ES-I3 (cell line): ENCODE measurements around the gene ELL.

Experiments used
- H3K36me3 ChIP-seq: 2 replicates; pipeline ENCODE4 v1.6.1; 2013; ENCODE audit warnings: mild to moderate bottlenecking, low read length, control low read depth, moderate library complexity; ENCODE audit not compliant: insufficient read depth
- H3K4me1 ChIP-seq: 2 replicates; pipeline ENCODE4 v1.6.1; 2013; ENCODE audit warnings: mild to moderate bottlenecking, control low read depth, low read length; ENCODE audit not compliant: insufficient read depth
- H3K9ac ChIP-seq: 2 replicates; pipeline ENCODE4 v1.6.1; 2013; ENCODE audit warnings: low read depth, mild to moderate bottlenecking, low read length, moderate library complexity
- H3K9me3 ChIP-seq: 2 replicates; pipeline ENCODE4 v1.6.1; 2013; ENCODE audit warnings: mild to moderate bottlenecking, low read length, moderate library complexity; ENCODE audit not compliant: control insufficient read depth, insufficient read depth

Gene ELL

DNA sequence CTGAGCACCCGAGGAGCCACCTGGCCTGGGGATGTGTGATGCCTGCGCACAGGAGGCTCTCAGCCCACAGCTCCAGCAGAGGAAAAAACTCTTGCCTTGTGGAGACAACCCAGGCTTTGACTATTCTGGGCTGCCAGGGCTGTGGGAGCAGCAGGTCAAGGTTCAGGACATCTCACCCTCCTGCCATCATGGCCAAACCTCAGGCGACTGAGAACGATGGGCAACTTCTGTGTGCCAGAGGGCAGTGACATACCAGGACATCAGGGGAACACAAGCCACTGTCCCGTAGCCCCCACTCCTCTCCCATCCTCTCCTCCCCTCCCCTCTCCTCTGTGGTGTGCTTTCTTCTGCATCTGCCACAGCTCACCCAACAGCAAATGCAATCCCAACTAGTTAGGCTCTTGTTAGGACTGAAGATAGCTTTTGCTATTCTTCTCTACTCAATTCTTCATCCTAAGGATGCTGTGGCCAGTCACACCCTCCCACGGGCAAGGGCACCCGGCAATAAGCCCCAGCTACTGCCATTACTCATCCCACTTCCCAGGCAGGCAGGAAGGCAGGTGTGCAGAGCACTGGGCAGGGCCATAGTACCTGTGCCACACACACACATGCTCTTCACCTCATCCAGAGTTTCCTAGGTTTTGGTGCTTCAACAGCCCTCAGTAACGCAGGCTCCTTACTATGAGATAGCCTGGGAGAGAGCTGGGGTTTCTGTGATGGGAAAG lies 16.8 kb downstream of the ELL start:
- H3K9ac ChIP-seq: no peak overlapping the region
- no peaks in the 10 kb centered on the region; the same call in 1 of the 2 replicates for H3K36me3 ChIP-seq
- peaks cover 4% of the 10 kb centered on the region; the same call in 1 of the 2 replicates for H3K4me1 ChIP-seq
- H3K9me3 ChIP-seq: no peaks in the 10 kb centered on the region

DNA sequence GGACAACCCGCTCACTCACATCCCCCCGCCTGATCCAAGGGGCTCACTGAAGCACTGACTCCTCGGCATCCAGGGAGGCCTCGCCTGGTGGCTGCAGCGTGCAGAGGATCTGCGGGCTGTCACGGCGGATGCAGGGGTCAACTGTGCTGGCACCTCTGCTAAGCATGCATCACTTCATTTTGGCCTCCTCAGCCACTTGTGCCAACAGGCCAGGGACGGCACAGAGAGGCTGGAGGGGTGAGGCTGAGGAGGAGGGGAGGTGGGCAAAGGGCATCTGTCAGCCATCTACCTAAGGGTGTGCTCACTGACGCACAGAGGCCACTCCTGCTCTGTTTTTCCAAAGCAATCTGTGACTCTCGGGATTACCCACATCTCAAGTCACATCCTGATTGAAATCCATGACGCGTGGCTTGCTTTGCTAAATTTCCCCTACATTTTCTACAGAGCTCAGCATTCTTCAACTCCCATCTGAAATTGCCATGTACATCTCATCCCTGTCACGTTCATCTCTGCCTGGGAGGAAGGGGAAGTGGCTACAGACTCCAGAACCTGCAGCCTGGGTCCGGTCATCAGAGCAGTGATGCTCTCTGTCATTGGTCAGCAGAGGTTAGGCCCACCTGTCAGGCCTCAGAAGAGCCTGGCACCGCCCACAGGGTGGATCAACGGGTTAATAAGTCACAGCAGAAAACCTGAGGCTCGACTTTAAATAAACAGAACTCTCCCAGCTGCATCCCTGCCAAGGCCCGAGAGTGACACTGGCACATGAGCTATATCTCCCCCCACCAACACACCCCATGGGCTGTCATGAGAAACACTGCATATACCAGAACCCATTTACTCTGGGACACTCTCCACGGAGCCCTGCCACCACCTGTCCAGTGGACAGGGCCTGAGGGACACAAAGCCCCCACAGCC lies 17.6 kb downstream of the ELL start:
- Histone ChIP-seq H3K9ac (no peak overlapping the region), H3K9me3 (no peaks in the 10 kb centered on the region), H3K4me1 (peaks cover 4% of the 10 kb centered on the region; the same call in 1 of the 2 replicates)

DNA sequence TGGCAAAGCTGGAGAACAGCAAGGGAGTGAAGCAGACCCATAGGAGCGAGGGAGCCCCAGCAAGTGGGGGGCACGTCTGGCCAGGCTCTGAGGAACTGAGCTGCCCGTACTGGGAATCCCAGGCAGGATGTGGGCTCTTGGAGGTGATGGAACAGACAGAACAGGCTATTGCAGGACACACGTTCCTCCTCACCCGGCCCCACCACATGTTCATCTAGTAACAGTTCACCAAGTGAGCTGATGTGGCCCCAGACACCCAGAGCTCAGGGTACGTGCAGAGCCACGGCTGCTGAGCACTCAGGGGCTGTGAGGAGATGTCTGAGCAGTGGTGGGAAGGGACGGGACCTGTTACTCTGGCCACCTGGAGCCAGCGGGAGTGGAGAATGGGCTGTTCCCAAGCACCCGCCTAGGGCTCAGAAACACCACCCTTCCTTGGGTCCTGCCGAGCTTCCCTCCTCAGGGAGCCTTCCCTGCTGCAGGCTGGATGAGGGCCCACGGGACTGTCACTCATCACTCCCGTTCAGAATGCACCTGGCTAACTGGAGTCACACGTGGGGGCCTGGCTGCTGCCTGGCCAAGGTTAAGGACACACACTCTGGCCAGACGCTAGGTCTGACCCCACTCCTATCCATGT lies 18.4 kb downstream of the ELL start:
- Histone ChIP-seq H3K4me1 (peaks cover 4% of the 10 kb centered on the region; the same call in 1 of the 2 replicates), H3K9me3 (no peaks in the 10 kb centered on the region), H3K36me3 (no peaks in the 10 kb centered on the region; the same call in 1 of the 2 replicates), H3K9ac (no peak overlapping the region)

More for the DNA sequence above, 17.6 kb downstream of the ELL start:
- no peaks in the 10 kb centered on the region; the same call in 1 of the 2 replicates for H3K36me3 ChIP-seq

DNA sequence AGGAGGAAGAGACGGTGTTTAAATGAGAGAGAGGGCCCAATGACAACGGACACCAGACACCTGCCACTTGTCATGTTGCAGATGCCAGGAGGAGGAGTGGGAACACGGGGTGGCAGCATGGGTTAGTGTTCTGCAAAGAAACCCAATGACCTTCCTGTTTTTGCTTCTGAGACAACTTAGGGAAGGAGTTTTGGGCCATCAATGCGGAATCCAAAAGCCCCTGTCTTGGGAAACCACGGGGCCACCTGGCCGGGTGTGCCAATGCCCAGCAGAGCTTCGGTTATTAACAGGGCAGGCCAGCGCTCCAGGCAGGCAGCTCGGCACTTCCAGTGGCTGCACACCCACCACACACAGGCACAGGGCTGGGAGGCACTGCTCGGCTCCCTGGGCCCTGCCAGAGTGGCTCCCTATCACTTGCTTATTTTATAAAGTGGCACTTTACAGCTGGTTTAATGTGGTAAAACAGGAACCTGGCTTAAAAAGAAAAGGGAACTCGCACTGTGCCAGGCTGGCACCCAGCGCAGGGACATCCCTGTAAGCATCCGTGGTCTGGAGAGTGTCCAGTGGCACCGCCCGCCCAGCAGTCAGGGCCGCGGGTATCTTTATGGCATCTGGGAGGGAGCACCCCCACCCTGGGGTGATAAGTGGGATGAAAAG lies 19.1 kb downstream of the ELL start:
- Histone ChIP-seq H3K9ac (no peak overlapping the region), H3K9me3 (no peaks in the 10 kb centered on the region), H3K36me3 (no peaks in the 10 kb centered on the region; the same call in 1 of the 2 replicates), H3K4me1 (peaks cover 4% of the 10 kb centered on the region; the same call in 1 of the 2 replicates)

DNA sequence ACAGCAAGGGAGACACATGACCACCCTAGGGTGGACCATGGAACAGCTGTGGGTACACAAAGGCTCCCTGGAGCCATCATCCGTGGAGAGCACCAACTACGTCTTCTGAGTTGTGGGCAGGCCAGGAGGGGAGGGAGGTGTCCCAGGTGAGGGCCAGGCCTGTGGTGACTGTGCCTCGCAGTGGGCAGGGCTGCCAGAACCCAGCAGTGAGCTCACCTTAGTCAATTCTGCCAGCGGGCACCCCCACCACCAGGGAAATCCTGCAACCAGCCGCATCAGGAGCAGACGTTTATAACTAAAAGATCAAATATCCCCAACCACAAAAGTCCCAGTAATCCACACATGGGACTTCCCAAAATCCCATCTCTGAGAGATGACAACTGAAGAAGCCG lies 19.6 kb downstream of the ELL start:
- H3K9ac ChIP-seq: no peak overlapping the region
- H3K36me3 ChIP-seq: no peaks in the 10 kb centered on the region
- H3K4me1 ChIP-seq: peaks cover 4% of the 10 kb centered on the region; the same call in 1 of the 2 replicates
- no peaks in the 10 kb centered on the region for H3K9me3 ChIP-seq

DNA sequence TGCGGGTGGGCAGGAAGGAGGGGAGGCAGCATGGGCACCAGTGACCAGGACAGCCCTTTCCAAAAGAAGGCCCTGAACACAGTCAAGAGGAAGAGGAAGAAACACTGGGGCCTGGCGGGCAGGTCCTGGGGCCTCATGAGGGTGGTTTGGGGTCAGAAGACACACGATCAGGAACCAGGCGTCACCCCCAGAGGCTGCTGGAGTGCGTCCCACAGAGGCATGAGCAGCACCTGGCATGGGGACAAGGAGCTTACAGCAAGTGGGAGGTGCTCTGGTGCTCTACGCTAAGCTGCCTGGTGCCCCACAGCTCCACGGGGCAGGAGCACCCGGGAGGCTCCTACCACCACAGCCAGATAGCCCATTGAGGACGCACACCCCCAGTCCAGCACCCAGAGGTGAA lies 20.0 kb downstream of the ELL start:
- Histone ChIP-seq H3K4me1 (peaks cover 3% of the 10 kb centered on the region; the same call in 1 of the 2 replicates), H3K9ac (no peak overlapping the region; the same call in 1 of the 2 replicates)

DNA sequence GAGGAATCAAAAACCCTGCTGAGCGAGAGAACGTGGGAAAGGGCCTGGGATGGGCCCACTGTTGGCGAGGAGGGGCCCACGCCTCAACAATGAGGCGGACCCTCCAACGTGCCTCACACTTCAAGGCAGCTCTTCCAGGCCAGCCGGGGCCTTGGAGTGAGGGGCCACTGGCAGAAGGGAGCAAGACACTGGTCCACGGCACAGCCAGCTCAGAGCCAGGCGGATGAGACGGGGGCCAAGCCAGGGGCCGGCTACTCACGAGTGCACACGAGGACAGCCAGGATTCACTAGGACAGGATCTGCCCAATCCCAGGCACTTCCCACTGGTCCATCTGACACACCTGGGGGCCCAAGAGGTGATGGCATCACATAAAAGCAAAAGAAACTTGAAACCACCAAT lies 20.5 kb downstream of the ELL start:
- Histone ChIP-seq H3K9ac (no peak overlapping the region; the same call in 1 of the 2 replicates), H3K36me3 (no peaks in the 10 kb centered on the region), H3K9me3 (no peaks in the 10 kb centered on the region), H3K4me1 (peaks cover under 1% of the 10 kb centered on the region; the same call in 1 of the 2 replicates)

More for the DNA sequence above, 20.0 kb downstream of the ELL start:
- Histone ChIP-seq H3K9me3 (no peaks in the 10 kb centered on the region), H3K36me3 (no peaks in the 10 kb centered on the region)

DNA sequence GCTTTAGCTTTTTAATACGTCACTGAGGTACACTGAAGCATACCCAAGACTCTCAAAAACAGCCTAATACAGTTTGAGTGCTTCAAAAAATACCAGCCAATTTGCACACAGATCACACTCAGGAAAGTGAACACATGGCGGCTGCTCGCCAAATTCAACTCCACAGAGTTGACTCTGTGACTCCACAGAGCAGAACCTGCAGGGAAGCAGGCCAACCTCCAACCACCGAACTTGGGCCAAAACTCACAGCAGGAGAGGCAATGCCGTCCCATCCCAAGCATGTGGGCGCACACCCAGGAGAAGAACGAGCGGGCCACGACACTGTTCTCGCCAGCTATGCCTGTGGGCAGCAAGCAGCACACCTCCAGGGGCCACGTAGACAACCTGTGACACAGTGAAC lies 21.1 kb downstream of the ELL start:
- Histone ChIP-seq H3K9ac (no peak overlapping the region), H3K4me1 (peaks cover 6% of the 10 kb centered on the region; the same call in 1 of the 2 replicates)

DNA sequence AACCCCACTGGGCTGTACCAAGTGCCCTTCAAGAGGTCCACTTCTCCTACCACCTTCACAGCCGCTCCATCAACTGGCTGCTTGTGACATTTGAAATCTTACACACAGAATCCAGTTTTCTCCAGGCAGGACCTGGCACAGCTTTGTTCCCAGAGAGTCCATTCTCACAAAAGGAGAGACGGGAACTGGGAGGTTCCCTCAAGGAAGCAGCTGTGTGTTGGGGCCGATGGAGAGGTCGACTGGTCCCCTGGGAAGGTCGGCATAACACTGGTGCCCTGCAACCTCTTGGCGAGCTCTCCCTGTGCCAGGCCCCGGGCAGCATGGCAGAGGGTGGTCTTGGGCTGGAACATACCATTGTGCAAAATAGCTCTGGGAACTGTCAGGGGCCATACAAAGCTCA lies 21.5 kb downstream of the ELL start:
- H3K36me3 ChIP-seq: no peaks in the 10 kb centered on the region
- H3K9ac ChIP-seq: no peak overlapping the region
- peaks cover 8% of the 10 kb centered on the region; the same call in 1 of the 2 replicates for H3K4me1 ChIP-seq
- H3K9me3 ChIP-seq: no peaks in the 10 kb centered on the region

More for the DNA sequence above, 21.1 kb downstream of the ELL start:
- Histone ChIP-seq H3K36me3 (no peaks in the 10 kb centered on the region), H3K9me3 (no peaks in the 10 kb centered on the region)

DNA sequence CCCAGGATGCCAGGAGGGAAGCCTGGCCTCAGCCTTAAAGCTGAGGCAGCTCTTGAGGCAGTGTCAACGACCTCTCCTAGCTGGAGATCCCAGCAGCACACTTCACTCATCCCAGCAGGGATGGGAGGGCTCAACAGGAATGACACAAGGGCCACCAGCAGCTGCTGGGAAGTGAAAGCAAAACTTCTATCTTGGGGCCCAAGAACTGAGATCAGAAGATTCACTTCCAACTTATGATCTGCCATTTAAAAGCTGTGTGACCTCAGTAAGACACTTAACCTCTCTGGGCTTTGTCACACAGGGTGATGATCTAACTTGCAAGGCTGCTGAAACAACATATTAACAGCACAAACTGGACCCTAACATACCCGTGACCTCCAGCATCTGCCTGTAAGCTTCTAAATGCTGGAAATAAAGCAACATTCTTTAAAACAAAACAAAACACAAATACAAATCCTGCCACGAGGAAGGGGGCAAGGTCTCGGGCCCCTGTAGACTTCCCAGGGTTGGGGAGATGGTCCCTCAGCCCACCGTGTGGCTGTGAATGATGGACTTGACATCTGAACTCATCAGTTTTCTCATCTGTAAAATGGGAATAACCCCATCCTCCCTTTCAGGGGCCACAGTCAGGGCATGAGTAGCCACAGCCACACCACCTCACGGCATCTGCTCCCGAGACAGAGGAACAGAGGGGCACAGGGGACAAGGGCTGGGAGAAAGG lies 22.7 kb downstream of the ELL start:
- Histone ChIP-seq H3K36me3 (no peaks in the 10 kb centered on the region), H3K9ac (no peak overlapping the region), H3K9me3 (no peaks in the 10 kb centered on the region), H3K4me1 (peaks cover 15% of the 10 kb centered on the region; the same call in 1 of the 2 replicates)

DNA sequence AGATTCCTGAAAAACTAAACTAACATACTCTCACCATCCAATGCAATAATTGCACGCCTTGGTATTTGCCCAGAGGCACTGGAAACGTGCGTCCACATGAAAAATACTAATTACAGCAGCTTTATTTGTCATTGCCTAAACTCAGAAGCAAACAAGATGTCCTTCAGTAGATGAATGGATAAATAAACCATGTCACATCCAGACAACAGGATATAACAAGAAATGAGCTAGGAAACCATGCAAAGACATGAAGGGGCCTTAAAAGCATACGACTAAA lies 25.0 kb downstream of the ELL start:
- H3K9ac ChIP-seq: no peak overlapping the region
- H3K36me3 ChIP-seq: no peaks in the 10 kb centered on the region
- peaks cover 15% of the 10 kb centered on the region; the same call in 1 of the 2 replicates for H3K4me1 ChIP-seq
- H3K9me3 ChIP-seq: no peaks in the 10 kb centered on the region

DNA sequence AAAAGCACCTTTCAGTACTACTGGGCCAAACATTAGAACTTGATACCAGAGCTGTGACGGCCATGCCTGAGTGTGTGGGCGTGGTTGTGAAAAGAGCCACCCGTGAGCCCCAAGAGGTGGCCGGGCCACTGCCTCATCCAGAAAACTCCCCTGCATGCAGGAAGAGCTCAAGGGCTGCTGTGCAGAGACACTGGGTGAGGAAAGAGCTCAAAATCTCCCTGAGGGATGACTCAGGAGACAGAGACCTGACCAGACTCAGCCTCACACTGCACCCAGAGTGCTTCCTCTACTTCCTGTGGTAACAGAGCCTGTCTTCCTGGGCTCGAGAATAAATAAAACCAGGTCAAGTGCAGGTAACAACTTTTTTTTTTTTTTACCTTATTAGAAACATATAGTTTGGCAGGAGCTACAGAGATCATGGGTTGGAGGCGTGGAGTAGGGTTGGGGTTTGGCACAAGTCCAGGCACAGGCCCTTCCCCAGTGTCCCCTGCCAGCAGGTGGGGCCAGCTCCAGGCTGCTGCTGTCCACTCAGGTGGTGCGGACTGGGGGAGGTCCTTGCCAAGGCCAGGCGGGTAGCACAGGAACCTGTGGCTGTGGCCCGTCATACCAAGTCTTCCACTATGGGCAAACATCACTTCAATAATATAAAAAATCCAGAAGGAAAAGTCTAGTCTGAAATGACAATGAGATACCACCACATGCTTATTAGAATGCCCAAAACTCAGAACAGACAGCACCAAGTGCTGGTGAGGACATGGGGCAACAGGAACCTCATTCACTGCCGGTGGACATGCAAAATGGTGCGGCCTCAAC lies 25.5 kb downstream of the ELL start:
- H3K9me3 ChIP-seq: no peaks in the 10 kb centered on the region
- no peaks in the 10 kb centered on the region for H3K36me3 ChIP-seq

More for the DNA sequence above, 25.5 kb downstream of the ELL start:
- H3K4me1 ChIP-seq: peaks cover 15% of the 10 kb centered on the region; the same call in 1 of the 2 replicates
- H3K9ac ChIP-seq: no peak overlapping the region; the same call in 1 of the 2 replicates
